IPS DF 4.7 (cell line): ENCODE data around the gene ERCC6.
A peak's percentile ranks its signal among the peaks of the same experiment; 100 is the strongest.

Source experiments
- DNase-seq: peaks from one replicate; pipeline ENCODE4 v3.0.0-alpha.2; 2013; ENCODE audit warnings: low spot score; ENCODE audit errors: extremely low read depth

ERCC6 gene

DNA sequence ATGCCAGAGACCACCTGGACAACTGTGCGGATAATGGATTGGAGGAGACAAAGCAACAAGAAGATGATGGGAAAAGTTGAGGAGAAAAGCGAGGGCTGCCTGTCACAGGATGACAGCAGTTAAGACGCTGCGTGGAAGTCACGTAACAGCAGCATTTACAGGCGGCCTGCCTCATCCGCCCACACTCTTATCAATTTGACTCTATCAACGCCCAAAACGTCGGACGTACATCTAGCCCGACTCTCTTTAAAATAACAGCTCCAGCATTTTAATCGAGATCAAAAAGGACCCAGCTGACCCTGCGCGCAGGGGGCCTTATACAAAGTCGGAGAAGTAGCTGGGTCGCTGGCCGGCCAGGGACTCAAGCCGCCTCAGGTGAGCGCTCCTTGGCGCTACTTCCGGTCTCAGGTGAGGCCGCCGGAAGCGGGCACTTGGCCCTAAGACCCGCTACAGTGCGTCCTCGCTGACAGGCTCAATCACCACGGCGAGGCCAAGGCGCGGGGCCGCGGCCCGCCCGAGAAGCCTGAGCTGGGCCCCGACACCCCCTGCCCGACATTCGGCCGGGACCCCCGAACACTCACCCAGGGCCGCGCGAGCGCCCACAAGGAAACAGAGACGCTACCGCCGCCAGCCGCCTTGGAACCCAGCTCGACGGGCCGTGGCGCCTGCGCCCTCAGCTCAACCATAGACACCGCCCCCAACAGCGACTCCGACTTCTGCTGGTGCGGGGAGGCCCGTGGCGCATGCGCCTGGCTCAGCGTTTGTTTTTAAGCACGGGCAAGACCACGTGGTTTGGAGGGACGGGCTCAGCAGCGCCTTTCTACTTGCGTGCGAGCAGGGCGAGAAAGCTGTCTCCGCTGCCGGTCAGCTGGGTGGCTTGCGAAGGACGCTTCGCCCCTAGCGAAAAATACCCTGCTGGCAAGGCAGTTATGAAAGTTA lies at the start of gene ERCC6:
ERCC6 (minus strand) TSS at position 741 of the 939 bp plus-strand sequence.
- peak; percentile 82 for DNase-seq

DNA sequence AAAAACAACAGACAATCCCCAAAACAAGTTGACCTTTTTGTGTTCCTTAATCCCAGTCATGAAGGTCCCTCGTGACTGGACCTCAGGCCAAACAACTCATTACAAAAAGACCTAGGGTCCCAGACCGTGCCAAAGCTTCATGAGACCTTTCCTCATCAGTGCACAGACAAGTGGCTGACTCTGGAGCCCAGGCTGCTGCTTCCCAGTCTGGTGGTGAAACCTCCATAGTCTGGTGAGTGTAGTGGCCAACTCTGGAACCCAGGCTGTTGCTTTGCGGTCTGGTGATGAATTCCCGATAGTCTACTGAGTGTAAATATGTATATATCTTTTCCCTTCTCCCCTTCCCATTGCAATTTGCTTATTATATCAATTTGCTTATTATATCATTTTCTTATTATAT lies 49.1 kb upstream of the ERCC6 start:
- DNase-seq, result no peak

DNA sequence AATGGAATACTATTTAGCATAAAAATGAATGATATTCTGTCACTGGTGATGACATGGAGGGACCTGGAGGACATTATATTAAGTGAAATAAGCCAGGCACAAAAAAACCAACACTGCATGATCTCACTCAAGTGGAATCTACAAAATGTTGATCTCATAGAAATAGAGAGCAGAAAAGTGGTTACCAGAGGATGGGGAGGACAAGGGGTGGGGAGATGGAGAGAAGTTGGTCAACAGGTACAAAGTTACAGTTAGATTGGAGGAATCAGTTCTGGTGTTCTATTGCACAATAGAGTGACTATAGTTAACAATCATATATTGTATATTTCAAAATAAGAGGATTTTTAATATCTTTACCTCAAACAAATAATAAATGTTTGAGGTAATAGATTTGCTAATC lies 46.5 kb upstream of the ERCC6 start:
- DNase-seq, result no peak

DNA sequence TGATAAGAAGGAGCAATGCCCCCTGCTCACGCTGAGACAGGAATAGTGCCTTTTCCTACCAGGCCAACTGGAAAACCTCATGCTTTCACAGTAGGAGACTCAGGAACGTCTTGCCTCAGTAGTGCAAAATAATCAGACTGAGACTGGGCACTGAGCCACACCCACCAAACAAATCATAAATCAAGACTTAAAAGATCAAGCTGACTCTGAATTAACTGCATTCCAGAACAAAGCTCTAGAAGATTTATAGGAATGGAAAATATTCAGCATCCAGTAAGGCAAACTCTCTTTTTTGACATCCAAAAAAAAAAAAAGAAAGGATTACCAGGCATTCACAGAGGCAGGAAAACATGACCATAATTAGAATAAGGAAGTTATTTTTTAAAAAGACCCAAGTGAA lies 40.7 kb upstream of the ERCC6 start:
- no peak for DNase-seq

DNA sequence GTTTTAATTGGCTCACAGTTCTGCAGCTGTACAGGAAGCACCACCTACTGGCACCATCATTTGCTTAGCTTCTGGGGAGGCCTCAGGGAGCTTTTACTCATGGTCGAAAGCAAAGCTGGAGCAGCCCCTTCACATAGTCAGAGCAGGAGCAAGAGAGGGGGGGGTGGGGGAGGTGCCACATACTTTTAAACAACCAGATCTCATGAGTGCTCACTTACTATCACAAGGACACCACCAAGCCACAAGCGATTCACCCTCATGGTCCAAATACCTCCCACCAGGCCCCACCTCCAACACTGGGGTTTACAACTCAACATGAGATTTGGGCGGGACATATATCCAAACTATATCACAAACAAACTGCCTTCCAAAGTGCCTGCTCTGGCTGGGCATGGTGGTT lies 39.5 kb upstream of the ERCC6 start:
- no peak for DNase-seq

DNA sequence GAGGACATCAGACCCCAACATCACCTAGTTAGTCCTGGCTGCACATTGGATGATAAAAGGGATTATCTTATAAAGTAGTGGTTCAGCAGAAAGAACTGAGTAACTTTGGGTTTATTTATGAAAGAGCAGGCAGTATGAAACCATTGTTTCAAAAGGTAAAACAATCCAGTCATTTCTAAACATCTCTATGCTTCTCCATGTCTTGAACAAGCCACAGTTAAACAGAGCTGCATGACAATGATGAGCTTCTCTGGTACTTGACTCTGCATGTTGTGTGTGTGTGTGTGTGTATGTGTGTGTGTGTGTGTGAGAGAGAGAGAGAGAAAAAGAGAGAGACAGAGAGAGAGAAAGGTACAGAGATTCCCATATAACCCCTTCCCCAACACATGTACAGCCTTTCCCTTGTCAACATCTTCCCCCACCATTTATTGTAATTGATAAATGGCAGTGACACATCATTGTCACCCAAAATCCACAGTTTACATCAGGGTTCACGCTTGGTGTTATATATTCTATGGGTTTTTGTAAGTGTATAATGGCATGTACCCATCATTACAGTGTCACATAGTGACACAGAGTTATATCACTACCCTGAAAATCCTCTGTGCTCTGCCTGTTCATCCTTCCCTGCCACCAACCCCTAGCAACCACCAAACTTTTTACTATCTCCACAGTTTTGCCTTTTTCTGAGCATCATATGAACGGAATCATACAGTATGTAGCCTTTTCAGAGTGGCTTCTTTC lies 38.4 kb upstream of the ERCC6 start:
- no peak for DNase-seq

DNA sequence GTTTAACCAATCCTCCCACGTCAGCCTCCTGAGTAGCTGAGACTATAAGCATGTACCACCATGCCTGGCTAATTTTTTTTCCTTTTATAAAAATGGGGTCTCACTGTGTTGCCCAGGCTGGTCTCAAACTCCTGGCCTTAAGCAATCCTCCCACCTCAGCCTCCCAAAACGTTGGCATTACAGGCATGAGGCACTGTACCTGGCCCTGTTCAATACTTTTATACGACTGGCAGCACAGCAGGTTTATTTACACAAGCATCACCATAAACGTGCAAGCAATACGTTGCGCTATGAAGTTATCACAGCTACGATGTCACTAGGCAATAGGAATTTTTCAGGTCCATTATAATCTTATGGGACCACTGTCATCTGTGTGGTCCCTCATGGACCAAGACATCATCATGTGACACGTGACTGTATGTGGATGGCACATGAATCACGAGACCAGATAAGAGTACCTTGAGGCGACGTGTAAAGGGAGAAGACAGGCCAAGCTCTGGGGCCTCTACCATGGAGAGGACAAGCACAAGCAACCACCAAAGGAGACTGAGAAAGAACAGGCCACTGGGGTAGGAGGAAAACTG lies 36.7 kb upstream of the ERCC6 start:
- DNase-seq, result no peak

DNA sequence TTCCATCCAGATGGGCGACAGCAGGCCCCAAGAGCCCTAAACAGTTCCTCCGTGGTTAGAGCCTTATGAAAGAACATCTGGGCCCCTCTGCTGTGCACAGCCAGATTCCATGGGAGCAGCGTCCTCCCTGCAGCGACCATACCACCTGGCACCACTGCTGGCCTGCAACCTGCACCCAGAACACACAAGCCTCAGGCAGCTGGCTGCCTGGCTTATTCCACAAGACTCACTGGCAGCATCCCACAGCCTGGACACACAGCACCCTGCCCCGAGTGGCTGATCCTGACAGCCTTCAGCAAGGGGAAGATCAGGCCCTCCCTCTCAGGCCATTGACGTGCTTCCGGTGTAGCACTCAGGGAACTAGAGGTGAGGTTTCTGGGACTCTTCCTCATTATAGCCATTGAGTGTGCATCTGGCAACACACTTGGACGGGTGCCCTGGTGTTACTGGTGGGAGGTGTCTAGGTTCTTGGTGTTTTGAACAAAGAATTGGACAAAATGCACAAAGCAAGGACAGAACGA lies 33.7 kb upstream of the ERCC6 start:
- no peak for DNase-seq

DNA sequence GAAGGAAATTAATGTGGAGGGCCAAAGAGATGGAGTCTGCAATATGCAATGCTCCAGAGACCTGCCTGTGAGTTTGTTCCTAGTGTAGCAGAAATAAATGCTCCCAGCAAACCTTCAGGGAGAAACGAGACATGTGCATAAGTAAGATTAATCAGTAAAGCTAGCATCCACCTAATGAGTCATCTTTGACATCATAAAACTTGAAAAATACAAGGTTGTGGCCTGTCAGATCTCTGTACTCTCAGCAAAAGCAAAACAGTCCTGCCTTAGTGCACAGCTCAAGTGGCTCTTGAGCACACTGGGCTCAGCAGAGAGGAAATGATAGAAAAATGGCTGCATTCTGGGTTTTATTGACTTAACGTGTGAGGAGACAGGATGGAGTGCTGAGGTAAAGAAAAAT lies 32.5 kb upstream of the ERCC6 start:
- no peak for DNase-seq

DNA sequence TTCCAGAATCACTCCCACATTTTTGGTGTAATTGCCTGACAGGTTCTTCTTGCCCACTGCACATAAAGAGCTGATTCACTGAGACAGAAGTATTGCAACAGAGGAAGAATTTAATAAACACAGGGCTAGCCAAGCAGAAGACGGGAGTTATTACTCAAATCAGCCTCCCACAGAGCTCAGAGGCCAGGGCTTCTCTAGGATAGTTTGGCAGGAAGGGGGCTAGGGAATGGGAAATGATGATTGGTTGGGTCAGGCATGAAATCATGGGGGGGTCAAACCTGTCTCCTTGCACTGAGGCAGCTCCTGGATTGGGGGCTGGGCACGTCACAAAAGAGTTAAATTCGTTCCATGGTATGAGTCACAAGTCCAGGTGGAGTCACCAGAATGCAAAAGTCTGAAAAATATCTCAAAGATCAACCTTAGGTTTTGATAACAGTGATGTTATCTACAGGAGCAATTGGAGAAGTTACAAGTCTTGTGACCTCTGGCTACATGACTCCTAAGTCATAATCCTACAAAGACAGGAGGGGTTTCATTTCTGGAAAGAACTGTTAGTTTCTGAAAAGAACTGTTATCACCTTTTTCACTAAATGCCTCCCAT lies 30.2 kb upstream of the ERCC6 start:
- DNase-seq, result no peak

DNA sequence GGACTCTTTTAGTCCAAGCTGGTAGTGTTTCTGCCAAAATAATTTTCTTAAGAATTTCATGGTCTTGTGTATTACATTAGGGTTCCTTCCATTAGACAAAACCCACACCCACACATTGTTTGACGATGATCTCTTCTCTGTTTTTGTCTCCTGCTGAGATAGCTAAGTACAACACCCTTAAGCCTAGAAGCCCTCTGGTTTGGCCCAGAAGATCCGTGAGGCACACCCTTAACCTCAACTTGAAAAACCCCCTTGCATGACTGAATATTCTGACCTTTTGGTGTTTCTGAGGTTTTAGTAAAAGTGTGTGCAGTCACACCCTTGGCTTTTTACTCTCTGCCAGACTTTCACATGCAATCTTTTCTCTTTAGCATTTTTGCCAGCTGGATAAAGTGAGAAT lies 29.3 kb upstream of the ERCC6 start:
- DNase-seq, result no peak

DNA sequence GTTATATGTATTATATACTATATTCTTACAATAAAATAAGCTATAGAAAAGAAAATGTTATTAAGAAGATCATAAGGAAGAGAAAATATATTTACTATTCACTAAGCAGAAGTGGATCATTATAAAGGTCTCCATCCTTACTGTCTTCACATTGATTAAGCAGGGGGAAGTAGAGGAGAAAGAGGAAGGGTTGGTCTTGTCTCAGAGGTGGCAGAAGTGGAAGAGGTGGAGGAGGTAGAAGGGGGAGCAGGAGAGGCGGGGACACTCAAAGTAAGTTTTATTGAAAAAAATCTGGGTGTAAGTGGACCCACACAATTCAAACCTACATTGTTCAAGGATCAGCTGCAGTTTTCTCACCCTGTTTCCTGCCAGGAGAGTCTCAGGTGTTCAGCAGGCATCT lies 28.9 kb upstream of the ERCC6 start:
- DNase-seq, result no peak

DNA sequence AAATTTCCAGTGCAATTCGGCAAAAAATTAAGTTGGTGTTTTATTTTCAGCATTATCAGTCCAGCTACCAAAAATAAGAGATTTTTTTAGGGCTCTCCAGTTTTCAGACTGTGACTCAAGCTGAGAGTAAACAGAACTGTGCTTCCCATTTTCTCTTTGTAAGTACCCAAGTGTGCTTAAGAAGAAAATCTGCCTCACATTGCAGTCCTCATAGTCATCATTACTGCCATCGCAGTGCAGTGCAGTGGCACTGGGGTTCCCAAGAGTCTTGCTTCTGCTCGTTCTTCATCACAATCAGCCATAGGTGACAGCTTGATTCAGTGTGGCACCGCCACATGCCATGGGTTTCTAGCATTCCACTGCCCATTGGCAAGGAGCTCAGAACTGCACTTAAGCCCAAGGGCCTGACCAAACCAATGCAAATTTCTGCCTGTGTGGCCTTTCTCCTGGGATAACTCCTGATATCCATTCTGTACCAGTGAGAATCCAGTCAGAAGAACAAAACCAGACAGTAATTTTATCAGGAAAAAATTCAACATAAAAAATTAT lies 25.6 kb upstream of the ERCC6 start:
- DNase-seq, result no peak

DNA sequence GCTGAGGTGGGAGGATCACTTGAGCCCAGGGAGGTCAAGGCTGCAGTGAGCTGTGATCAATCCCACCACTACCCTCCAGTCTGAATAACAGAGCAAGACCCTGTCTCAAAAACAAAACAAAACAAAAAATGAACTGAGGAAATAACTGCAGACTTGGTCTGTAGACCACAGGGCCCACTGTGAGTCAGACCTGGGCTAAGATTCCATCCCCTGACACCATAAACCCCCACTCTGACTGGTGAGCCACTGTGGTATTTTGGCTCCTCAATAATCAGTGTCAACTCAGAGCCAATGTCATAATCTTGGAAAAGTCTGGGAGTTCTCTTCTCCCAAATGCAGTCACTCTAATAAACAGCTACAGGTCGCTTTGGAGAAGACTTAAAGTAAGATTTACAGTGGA lies 24.0 kb upstream of the ERCC6 start:
- no peak for DNase-seq

DNA sequence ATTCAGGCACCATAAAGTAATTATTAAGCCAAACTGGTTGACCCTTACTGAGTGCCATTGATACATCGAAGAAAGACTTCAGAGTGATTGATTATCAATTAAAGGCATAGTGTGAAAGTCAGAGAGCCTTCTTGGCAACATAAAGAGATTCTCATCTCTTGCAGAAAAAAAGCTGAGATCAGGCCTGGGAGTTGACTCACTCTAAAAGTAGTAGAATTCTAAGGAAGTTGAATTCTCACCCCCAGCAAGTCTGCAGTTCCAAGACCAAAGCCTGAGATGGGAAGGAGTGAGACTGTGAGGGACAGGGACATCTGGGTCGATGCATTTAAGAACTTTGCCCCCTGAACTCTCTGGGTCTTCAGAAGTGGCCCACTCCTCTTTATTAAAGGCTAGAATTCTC lies 21.6 kb upstream of the ERCC6 start:
- no peak for DNase-seq

DNA sequence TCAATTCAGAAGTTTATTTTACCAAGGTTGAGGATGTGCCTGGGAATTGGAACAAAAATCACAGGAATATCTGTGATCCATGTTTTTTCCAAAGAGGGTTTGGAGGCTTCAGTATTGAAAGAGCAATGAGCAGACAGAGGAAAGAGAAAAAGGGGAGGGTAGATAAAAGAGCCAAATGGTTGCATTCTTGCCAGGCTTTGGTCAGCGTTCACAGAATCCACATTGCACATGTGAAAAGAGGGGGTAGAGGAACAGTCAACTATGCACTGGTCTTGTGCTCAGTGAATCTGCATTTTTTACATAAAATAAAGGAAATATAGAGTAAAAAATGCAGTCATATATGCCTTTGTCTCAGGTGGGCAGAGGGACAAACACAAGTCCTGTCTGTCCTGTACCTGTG lies 20.6 kb upstream of the ERCC6 start:
- DNase-seq, result no peak

DNA sequence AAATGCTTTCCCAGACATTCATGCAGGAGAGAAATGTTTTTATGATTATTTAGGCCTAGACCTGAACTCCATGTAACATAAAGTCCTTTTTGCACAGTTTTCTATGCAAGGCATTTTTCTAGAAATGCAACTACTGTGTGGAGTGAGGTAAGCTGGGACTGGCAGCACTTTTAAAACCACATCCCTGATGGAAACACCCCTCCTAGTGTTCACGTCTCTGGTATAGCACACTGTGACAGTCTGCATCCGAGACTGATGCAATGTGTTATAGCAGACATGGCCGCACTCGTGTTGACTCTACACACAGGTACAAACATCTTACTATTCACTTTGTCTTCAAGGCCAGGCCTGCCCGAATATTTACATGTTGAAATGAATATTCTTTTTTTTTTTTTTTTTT lies 19.3 kb upstream of the ERCC6 start:
- no peak for DNase-seq

DNA sequence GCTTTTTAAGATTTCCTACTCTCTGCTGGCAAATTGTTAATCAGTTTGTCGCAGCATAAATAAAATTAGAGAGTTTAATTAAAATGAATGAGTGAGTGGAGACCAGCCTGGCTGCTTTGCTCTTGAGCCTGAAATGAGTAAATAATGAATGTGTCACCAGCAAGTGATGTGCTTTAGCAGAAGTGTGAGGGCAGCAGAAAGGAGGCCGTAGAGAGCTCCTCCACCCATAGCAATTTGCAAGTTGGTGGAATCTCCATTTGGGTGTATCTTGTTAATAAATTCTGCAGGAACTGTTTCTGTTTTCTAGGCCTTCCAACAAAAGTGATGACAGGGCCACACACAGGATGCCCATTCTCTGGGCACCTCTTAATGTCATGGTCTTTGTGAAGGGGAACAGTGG lies 18.8 kb upstream of the ERCC6 start:
- DNase-seq, result no peak

DNA sequence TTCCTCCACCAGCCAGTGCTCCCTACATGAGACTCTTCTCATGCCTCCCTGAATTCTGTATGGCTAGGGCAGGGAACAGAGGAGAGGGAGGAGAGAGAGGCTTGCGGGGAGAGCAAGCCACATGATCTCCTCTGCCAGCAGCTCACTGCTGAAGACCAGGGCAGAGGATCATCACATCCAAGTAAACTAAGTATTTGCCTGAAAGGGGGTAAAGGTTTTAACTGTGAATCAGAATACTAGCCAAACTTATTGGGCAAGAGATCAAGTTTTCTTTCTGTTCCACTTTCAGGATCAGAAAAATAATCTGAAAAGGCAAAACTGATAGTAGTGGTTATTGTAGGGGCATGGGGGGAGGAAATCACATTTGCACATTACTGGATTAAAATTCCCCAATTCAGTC lies 17.8 kb upstream of the ERCC6 start:
- no peak for DNase-seq

DNA sequence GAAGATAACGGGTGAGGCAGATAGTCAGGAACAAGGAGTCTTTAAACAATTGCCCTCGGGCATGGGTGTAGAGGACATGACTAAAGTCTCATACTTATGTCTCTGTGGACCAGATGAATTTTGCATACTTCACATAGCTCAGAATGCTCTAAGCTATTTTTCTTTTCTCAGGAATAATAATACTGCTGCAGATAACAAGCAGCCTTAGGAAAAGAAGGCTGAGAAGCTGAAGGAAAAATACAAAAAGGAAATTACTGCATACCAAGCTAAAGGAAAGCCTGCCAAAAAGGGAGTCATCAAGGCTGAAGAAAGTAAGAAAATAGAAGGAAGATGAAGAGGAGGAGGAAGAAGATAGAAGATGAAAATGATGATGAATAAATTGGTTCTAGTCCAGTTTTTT lies 13.4 kb upstream of the ERCC6 start:
- DNase-seq, result no peak

DNA sequence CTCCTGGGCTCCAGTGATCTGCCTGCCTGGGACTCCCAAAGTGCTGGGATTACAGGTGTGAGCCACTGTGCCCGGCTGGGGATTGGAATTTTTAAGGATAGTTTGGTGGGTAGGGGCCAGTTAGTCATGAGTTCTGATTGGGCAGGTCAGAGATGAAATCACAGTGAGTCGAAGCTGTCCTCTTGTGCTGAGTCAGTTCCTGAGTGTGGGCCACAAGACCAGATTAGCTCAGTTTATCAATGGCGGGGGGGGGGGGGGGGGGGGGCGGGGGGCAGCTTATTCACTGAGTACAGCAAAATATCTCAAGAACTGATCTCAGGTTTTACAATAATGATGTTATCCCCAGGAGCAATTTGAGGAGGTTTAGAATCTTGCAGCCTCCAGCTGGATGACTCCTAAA lies 11.6 kb upstream of the ERCC6 start:
- no peak for DNase-seq
